ENCODE results near the gene STK4.

DNA sequence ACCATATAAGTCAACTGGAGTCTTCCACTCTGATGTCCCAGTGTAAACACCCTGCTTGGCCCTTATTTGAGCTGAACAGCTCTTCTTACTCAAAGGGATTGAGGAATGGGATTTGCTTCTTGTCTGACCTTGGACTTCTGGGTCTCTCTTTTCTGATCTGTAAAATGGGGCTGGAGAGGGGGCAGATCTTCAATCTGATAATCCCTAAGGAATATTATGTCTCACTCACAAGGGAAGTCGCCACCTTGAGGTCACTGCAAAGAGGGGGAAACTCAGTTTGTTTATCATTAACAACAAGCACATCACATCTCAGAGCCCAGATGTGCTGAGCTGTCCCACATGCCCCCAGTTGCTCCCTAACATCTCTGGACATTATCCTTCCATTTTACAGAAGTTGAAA, 119.6 kb downstream of the STK4 start:
- TF ChIP-seq TAF1 (IDR thresholded peaks at IDR 0.05; ENCODE audit: borderline replicate concordance, insufficient read depth, low read length): no peak
- no peak for TF ChIP-seq POLR2AphosphoS5 (IDR thresholded peaks at IDR 0.05; ENCODE audit: low read depth, low read length)
- TF ChIP-seq, protein P1, sequence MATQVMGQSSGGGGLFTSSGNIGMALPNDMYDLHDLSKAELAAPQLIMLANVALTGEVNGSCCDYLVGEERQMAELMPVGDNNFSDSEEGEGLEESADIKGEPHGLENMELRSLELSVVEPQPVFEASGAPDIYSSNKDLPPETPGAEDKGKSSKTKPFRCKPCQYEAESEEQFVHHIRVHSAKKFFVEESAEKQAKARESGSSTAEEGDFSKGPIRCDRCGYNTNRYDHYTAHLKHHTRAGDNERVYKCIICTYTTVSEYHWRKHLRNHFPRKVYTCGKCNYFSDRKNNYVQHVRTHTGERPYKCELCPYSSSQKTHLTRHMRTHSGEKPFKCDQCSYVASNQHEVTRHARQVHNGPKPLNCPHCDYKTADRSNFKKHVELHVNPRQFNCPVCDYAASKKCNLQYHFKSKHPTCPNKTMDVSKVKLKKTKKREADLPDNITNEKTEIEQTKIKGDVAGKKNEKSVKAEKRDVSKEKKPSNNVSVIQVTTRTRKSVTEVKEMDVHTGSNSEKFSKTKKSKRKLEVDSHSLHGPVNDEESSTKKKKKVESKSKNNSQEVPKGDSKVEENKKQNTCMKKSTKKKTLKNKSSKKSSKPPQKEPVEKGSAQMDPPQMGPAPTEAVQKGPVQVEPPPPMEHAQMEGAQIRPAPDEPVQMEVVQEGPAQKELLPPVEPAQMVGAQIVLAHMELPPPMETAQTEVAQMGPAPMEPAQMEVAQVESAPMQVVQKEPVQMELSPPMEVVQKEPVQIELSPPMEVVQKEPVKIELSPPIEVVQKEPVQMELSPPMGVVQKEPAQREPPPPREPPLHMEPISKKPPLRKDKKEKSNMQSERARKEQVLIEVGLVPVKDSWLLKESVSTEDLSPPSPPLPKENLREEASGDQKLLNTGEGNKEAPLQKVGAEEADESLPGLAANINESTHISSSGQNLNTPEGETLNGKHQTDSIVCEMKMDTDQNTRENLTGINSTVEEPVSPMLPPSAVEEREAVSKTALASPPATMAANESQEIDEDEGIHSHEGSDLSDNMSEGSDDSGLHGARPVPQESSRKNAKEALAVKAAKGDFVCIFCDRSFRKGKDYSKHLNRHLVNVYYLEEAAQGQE (IDR thresholded peaks at IDR 0.05; ENCODE audit: insufficient read depth in 1 of 2, low read depth in 2 of 2, low read length in 2 of 2): no peak
